ENCODE measurements around the gene TMEM203. TPM values are rescaled to one million over a fixed set of nuclear protein-coding genes. Genes with fewer than 3 reads are reported as not detected.

Gene TMEM203
- total and polyA plus RNA-seq, 2 of the 13 experiments (the other 11 are each of a cell fraction or from before 2014, with no cell fraction given), result 23.4 to 36.7 TPM

DNA sequence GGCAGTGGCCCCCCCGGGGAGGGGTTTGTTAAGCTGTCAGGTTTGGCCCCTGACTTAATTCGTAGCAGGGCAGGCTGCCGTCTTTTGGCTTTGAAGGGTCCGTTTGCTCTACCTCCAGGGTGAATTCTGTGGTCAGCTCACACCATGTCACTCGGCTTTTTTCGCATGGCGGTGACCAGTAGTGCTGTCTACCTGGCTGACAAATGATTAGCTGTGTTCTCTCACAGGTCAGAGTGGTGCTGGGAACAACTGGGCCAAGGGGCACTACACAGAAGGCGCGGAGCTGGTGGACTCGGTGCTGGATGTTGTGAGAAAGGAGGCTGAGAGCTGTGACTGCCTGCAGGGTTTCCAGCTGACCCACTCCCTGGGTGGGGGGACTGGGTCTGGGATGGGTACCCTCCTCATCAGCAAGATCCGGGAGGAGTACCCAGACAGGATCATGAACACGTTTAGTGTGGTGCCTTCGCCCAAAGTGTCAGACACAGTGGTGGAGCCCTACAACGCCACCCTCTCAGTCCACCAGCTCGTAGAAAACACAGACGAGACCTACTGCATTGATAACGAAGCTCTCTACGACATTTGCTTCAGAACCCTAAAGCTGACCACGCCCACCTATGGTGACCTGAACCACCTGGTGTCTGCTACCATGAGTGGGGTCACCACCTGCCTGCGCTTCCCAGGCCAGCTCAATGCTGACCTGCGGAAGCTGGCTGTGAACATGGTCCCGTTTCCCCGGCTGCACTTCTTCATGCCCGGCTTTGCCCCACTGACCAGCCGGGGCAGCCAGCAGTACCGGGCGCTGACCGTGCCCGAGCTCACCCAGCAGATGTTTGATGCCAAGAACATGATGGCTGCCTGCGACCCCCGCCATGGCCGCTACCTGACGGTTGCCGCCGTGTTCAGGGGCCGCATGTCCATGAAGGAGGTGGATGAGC lies 37.1 kb upstream of the TMEM203 start (continued):
- TF ChIP-seq TGIF2 (CRISPR knock-in tag; IDR thresholded peaks at IDR 0.05) (no peak), SRY (CRISPR knock-in tag; IDR thresholded peaks at IDR 0.05) (0 out of 2 replicates have a peak, but pooled peaks have one; percentile 36), HNF1B (CRISPR knock-in tag; IDR thresholded peaks at IDR 0.05) (no peak), ERF (CRISPR knock-in tag; IDR thresholded peaks at IDR 0.05) (no peak), ZBTB38 (CRISPR knock-in tag; IDR thresholded peaks at IDR 0.05) (peak; percentile 36; the same call in 1 of the 2 replicates), ZNF160 (CRISPR knock-in tag; IDR thresholded peaks at IDR 0.05) (peak; percentile 5; the same call in 1 of the 2 replicates), RELA (CRISPR knock-in tag; IDR thresholded peaks at IDR 0.05) (no peak), ZNF180 (CRISPR knock-in tag; IDR thresholded peaks at IDR 0.05; ENCODE audit: borderline replicate concordance, low read depth) (no peak), TOE1 (CRISPR knock-in tag; IDR thresholded peaks at IDR 0.05) (no peak), ARNT2 (CRISPR knock-in tag; IDR thresholded peaks at IDR 0.05; ENCODE audit: low read depth) (no peak), KLF15 (CRISPR knock-in tag; IDR thresholded peaks at IDR 0.05; ENCODE audit: borderline replicate concordance) (no peak), ZNF792 (CRISPR knock-in tag; IDR thresholded peaks at IDR 0.05) (no peak), ZNF3 (CRISPR knock-in tag; IDR thresholded peaks at IDR 0.05) (no peak), LCORL (IDR thresholded peaks at IDR 0.05) (no peak), LCORL (CRISPR knock-in tag; IDR thresholded peaks at IDR 0.05) (peak; percentile 30), ZNF557 (CRISPR knock-in tag; IDR thresholded peaks at IDR 0.05) (no peak), PAX8 (CRISPR knock-in tag; IDR thresholded peaks at IDR 0.05; ENCODE audit: borderline replicate concordance) (no peak), HOXA3 (CRISPR knock-in tag; IDR thresholded peaks at IDR 0.05) (no peak), ZNF30 (CRISPR knock-in tag; IDR thresholded peaks at IDR 0.05) (no peak), SOX5 (CRISPR knock-in tag; IDR thresholded peaks at IDR 0.05; ENCODE audit: borderline replicate concordance) (no peak)
- TF ChIP-seq, protein P1, sequence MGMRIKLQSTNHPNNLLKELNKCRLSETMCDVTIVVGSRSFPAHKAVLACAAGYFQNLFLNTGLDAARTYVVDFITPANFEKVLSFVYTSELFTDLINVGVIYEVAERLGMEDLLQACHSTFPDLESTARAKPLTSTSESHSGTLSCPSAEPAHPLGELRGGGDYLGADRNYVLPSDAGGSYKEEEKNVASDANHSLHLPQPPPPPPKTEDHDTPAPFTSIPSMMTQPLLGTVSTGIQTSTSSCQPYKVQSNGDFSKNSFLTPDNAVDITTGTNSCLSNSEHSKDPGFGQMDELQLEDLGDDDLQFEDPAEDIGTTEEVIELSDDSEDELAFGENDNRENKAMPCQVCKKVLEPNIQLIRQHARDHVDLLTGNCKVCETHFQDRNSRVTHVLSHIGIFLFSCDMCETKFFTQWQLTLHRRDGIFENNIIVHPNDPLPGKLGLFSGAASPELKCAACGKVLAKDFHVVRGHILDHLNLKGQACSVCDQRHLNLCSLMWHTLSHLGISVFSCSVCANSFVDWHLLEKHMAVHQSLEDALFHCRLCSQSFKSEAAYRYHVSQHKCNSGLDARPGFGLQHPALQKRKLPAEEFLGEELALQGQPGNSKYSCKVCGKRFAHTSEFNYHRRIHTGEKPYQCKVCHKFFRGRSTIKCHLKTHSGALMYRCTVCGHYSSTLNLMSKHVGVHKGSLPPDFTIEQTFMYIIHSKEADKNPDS (CRISPR knock-in tag; IDR thresholded peaks at IDR 0.05), result no peak
- TF ChIP-seq, protein P2, sequence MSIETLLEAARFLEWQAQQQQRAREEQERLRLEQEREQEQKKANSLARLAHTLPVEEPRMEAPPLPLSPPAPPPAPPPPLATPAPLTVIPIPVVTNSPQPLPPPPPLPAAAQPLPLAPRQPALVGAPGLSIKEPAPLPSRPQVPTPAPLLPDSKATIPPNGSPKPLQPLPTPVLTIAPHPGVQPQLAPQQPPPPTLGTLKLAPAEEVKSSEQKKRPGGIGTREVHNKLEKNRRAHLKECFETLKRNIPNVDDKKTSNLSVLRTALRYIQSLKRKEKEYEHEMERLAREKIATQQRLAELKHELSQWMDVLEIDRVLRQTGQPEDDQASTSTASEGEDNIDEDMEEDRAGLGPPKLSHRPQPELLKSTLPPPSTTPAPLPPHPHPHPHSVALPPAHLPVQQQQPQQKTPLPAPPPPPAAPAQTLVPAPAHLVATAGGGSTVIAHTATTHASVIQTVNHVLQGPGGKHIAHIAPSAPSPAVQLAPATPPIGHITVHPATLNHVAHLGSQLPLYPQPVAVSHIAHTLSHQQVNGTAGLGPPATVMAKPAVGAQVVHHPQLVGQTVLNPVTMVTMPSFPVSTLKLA (IDR thresholded peaks at IDR 0.05), result no peak
- TF ChIP-seq, protein P3, sequence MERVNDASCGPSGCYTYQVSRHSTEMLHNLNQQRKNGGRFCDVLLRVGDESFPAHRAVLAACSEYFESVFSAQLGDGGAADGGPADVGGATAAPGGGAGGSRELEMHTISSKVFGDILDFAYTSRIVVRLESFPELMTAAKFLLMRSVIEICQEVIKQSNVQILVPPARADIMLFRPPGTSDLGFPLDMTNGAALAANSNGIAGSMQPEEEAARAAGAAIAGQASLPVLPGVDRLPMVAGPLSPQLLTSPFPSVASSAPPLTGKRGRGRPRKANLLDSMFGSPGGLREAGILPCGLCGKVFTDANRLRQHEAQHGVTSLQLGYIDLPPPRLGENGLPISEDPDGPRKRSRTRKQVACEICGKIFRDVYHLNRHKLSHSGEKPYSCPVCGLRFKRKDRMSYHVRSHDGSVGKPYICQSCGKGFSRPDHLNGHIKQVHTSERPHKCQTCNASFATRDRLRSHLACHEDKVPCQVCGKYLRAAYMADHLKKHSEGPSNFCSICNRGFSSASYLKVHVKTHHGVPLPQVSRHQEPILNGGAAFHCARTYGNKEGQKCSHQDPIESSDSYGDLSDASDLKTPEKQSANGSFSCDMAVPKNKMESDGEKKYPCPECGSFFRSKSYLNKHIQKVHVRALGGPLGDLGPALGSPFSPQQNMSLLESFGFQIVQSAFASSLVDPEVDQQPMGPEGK (CRISPR knock-in tag; IDR thresholded peaks at IDR 0.05), result no peak
- TF ChIP-seq, protein P4, sequence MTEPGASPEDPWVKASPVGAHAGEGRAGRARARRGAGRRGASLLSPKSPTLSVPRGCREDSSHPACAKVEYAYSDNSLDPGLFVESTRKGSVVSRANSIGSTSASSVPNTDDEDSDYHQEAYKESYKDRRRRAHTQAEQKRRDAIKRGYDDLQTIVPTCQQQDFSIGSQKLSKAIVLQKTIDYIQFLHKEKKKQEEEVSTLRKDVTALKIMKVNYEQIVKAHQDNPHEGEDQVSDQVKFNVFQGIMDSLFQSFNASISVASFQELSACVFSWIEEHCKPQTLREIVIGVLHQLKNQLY (CRISPR knock-in tag; IDR thresholded peaks at IDR 0.05), result no peak
